GM18858 (cell line): ENCODE data around the gene TXNDC11.

Experiments
- ATAC-seq: cut with Tn5 transposase; IDR thresholded peaks from one replicate; pipeline ENCODE4 v1.9.1; 2021; ENCODE audit not compliant: unreplicated experiment

TXNDC11 gene

DNA sequence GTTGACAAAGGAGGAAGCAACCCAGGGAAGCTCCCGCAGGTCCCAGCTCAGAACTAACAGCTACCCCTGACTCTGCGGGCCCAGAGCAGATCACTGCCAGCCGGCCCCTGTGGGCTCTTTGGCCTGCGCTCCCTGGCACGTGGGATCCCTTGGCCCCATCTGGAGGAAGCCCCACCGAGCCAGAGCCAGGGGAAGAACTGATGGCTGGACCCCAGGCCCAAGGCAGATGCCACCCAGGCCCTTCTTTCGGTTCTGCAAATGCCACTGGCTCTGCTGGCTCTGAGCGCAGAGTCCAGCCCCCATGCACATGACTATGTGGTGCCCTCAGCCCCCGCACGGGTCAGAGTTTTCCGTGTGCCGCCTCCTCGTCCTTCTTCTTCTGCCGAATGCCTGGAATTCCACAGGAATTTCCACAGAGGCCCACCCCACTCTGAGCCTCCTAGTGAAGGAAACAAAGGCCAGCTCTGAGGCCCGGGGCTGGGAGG, 110.2 kb downstream of the TXNDC11 start:
- no peak for ATAC-seq

GRCh38 chr16:11631214-11631613, 111.4 kb downstream of the TXNDC11 start:
- ATAC-seq = no peak

DNA sequence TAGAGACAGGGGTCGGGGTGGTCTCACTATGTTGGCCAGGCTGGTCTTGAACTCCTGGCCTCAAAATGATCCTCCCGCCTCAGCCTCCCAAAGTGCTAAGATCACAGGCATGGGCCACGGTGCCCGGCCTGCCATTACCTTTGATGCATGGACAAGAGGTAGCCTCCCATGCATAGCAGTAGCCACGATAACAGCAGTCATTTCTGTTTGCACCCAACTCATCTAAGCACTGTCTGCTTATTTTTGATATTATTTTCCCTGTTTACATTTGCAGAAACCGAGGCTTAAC, 111.9 kb downstream of the TXNDC11 start:
- no peak for ATAC-seq

GRCh38 chr16:11630046-11630767, 112.5 kb downstream of the TXNDC11 start:
- ATAC-seq = no peak
